Suprapubic skin (tissue), 4 donors: ENCODE results near the gene ZDHHC14. TPM values are rescaled to one million over a fixed set of nuclear protein-coding genes. Genes with fewer than 3 reads are reported as not detected.

ENCODE experiments used
- DNase-seq, 2 donors: peaks; one replicate each; pipeline ENCODE4 v3.0.0-alpha.2; 2019; ENCODE audit warnings: low spot score in 2 of 2
- H3K27ac ChIP-seq: fragments of 200-600 bp; sonication (generic); one replicate; pipeline ENCODE4 v1.5.1; 2019
- H3K27me3 ChIP-seq: fragments of 200-600 bp; sonication (generic); one replicate; pipeline ENCODE4 v1.5.1; 2019
- H3K36me3 ChIP-seq: fragments of 200-600 bp; sonication (generic); one replicate; pipeline ENCODE4 v1.5.1; 2019
- H3K4me1 ChIP-seq: fragments of 200-600 bp; sonication (generic); one replicate; pipeline ENCODE4 v1.5.1; 2019
- H3K4me3 ChIP-seq: fragments of 200-600 bp; sonication (generic); one replicate; pipeline ENCODE4 v1.5.1; 2019; ENCODE audit warnings: mild to moderate bottlenecking
- H3K9me3 ChIP-seq: fragments of 200-600 bp; sonication (generic); one replicate; pipeline ENCODE4 v1.5.1; 2019
- EP300 ChIP-seq: sonication (generic); formaldehyde crosslinking; IDR thresholded peaks from one replicate; pipeline ENCODE4 v1.6.1; 2017; ENCODE audit warnings: antibody characterized with exemption
- POLR2A ChIP-seq, 2 donors: fragments of 450-650 bp; IDR thresholded peaks; one replicate each; pipeline ENCODE4 v1.6.1; 2017; ENCODE audit warnings: antibody characterized with exemption in 2 of 2, mild to moderate bottlenecking in 2 of 2, moderate library complexity in 2 of 2
- POLR2AphosphoS5 ChIP-seq, 3 donors: sonication (generic); formaldehyde crosslinking; IDR thresholded peaks; one replicate each; pipeline ENCODE4 v1.6.1; 2017; ENCODE audit warnings: antibody characterized with exemption in 3 of 3
- WGBS: methylation state at CpG from one replicate; pipeline ENCODE4 v1.1.5; 2018; 5-methylcytosine and 5-hydroxymethylcytosine counted together
- total RNA-seq, 4 donors: library from RNA; depleted of rRNA; stranded (reverse); fragments of >200 nt; gene quantifications; one replicate each; pipeline ENCODE4 v1.1.0, GENCODE V29; 2016
- TF ChIP-seq, protein P1 (sequence below), 2 donors: fragments of 200-600 bp in 1 of 2; fragments of 450-650 bp in 1 of 2; sonication (generic) in 1 of 2; IDR thresholded peaks; one replicate each; pipeline ENCODE4 v1.5.1; 2016 to 2019; ENCODE audit warnings: antibody characterized with exemption in 2 of 2, mild to moderate bottlenecking in 1 of 2, moderate library complexity in 1 of 2

The ZDHHC14 gene
- total RNA-seq, 4 donors from 2014 or later, result 4.3 to 9.9 (median 7.7) TPM

GRCh38 chr6:157539900-157540752, 159.1 kb downstream of the ZDHHC14 start:
- TF ChIP-seq, protein P1, sequence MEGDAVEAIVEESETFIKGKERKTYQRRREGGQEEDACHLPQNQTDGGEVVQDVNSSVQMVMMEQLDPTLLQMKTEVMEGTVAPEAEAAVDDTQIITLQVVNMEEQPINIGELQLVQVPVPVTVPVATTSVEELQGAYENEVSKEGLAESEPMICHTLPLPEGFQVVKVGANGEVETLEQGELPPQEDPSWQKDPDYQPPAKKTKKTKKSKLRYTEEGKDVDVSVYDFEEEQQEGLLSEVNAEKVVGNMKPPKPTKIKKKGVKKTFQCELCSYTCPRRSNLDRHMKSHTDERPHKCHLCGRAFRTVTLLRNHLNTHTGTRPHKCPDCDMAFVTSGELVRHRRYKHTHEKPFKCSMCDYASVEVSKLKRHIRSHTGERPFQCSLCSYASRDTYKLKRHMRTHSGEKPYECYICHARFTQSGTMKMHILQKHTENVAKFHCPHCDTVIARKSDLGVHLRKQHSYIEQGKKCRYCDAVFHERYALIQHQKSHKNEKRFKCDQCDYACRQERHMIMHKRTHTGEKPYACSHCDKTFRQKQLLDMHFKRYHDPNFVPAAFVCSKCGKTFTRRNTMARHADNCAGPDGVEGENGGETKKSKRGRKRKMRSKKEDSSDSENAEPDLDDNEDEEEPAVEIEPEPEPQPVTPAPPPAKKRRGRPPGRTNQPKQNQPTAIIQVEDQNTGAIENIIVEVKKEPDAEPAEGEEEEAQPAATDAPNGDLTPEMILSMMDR (IDR thresholded peaks at IDR 0.05), result no peak
- TF ChIP-seq POLR2A (IDR thresholded peaks at IDR 0.05) (no peak), POLR2AphosphoS5 (IDR thresholded peaks at IDR 0.05) (no peak), EP300 (no peak)
- peaks cover 23% of the 10 kb centered on the region for H3K4me1 ChIP-seq
- H3K27me3 ChIP-seq, result no peaks in the 10 kb centered on the region
- H3K36me3 ChIP-seq, result peaks cover 7% of the 10 kb centered on the region
- WGBS, result 93% methylated on average over 16 of the region's 16 CpGs
- no peaks in the 10 kb centered on the region for H3K9me3 ChIP-seq
- H3K4me3 ChIP-seq, result no peak overlapping the region
- no peak for DNase-seq
- no peak overlapping the region for H3K27ac ChIP-seq

- TF ChIP-seq POLR2AphosphoS5 (IDR thresholded peaks at IDR 0.05), result no peak
- TF ChIP-seq, protein P1 (IDR thresholded peaks at IDR 0.05), result no peak
- TF ChIP-seq EP300, result no peak
- DNase-seq, result no peak
- peaks cover 9% of the 10 kb centered on the region for H3K4me1 ChIP-seq
- no peak overlapping the region for H3K27ac ChIP-seq
- no peak overlapping the region for H3K4me3 ChIP-seq
- no peaks in the 10 kb centered on the region for H3K27me3 ChIP-seq
- H3K9me3 ChIP-seq, result no peaks in the 10 kb centered on the region
- peaks cover 7% of the 10 kb centered on the region for H3K36me3 ChIP-seq
- 81% methylated on average over 13 of the region's 13 CpGs for WGBS
Measured at GRCh38 chr6:157541618-157542413, 160.8 kb downstream of the ZDHHC14 start.

- DNase-seq, result no peak
- H3K9me3 ChIP-seq, result no peaks in the 10 kb centered on the region
- 89% methylated on average over 21 of the region's 21 CpGs for WGBS
- TF ChIP-seq EP300 (no peak), POLR2A (IDR thresholded peaks at IDR 0.05) (no peak)
- H3K36me3 ChIP-seq, result peaks cover 7% of the 10 kb centered on the region
- peaks cover 2% of the 10 kb centered on the region for H3K4me1 ChIP-seq
- no peaks in the 10 kb centered on the region for H3K27me3 ChIP-seq
- no peak overlapping the region for H3K27ac ChIP-seq
- H3K4me3 ChIP-seq, result no peak overlapping the region
Measured at GRCh38 chr6:157542414-157543160, 161.6 kb downstream of the ZDHHC14 start.

DNA sequence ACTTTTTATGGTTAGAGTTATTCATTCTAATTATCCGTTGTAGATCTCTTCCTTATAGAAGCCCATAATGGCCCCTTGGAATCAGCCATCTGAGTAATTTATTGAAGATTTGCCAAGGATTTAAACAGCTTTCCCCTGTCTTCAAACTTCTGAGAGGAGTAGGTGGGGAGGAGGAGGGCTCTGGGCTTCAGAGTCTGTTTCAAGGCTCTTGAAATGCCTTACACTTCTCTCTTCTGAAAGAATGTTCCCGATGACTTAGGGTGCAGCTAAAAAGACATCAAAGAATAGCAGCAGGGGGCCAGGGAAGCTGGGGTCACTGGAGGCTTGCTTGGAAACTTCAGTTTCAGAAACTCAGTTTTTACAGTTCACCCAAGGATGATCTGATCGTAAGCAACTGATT, 165.3 kb downstream of the ZDHHC14 start:
- TF ChIP-seq EP300, result no peak
- WGBS, result 52% methylated on average over 3 of the region's 3 CpGs

GRCh38 chr6:157547112-157547511, 166.1 kb downstream of the ZDHHC14 start:
- Histone ChIP-seq H3K9me3 (no peaks in the 10 kb centered on the region), H3K4me1 (no peaks in the 10 kb centered on the region), H3K36me3 (peaks cover 7% of the 10 kb centered on the region), H3K4me3 (no peak overlapping the region), H3K27ac (no peak overlapping the region), H3K27me3 (no peaks in the 10 kb centered on the region)
- no peak for DNase-seq
- WGBS, result 91% methylated on average over 8 of the region's 8 CpGs
- TF ChIP-seq, protein P1 (IDR thresholded peaks at IDR 0.05), result no peak
- no peak for TF ChIP-seq POLR2A (IDR thresholded peaks at IDR 0.05)
- no peak for TF ChIP-seq POLR2AphosphoS5 (IDR thresholded peaks at IDR 0.05)
- TF ChIP-seq EP300, result no peak

More for the DNA sequence above, 165.3 kb downstream of the ZDHHC14 start:
- Histone ChIP-seq H3K27ac (no peak overlapping the region), H3K27me3 (no peaks in the 10 kb centered on the region), H3K36me3 (peaks cover 7% of the 10 kb centered on the region), H3K4me1 (no peaks in the 10 kb centered on the region), H3K9me3 (no peaks in the 10 kb centered on the region), H3K4me3 (no peak overlapping the region)
- DNase-seq, result no peak
